Measurements from ENCODE around the gene NCOA1.

- TF ChIP-seq REST (IDR thresholded peaks at IDR 0.05; ENCODE audit: insufficient replicate concordance, low read depth) (no peak), CTCF (IDR thresholded peaks at IDR 0.05; ENCODE audit: insufficient read depth, low read length) (no peak), POLR2AphosphoS5 (IDR thresholded peaks at IDR 0.05; ENCODE audit: low read depth) (no peak)
Measured at GRCh38 chr2:24742730-24743129, 251.7 kb downstream of the NCOA1 start.

Measured in HL-60 (cell line).